HEK293 (cell line): Measurements from ENCODE around the gene RPS14.

ENCODE experiments used
- CTCF ChIA-PET: fragments of 350-600 bp; formaldehyde crosslinking; extraction: SDS; loops from one replicate; lab custom pipeline; 2021; ENCODE audit warnings: antibody characterized with exemption; lab: Yijun Ruan, JAX
- POLR2A ChIA-PET: fragments of 300-600 bp; formaldehyde crosslinking; extraction: SDS; loops from one replicate; lab custom pipeline; 2020; ENCODE audit warnings: antibody characterized with exemption, inconsistent platforms; lab: Yijun Ruan, JAX
- H3K27ac ChIP-seq: fragments of 200-500 bp; sonication (Bioruptor generic); 2 replicates; pipeline ENCODE4 v1.5.1; 2014; ENCODE audit warnings: low read depth, low read length, control low read depth, inconsistent platforms; ENCODE audit errors: extremely low read depth
- H3K36me3 ChIP-seq, 2 experiments: fragments of 200-500 bp in 1 of 2; sonication (Bioruptor generic) in 1 of 2; 1 replicate in 1 of 2; 2 replicates in 1 of 2; pipeline ENCODE4 v1.5.1; 2014 to 2017; ENCODE audit warnings: inconsistent platforms in 2 of 2, low read length in 2 of 2; ENCODE audit not compliant: control insufficient read depth in 2 of 2, insufficient read depth in 1 of 2
- H3K4me1 ChIP-seq: fragments of 200-500 bp; sonication (Bioruptor generic); 2 replicates; pipeline ENCODE4 v1.5.1; 2014; ENCODE audit warnings: mild to moderate bottlenecking, low read length, inconsistent platforms; ENCODE audit not compliant: control insufficient read depth, insufficient read depth
- H3K4me3 ChIP-seq: 2 replicates; pipeline ENCODE4 v1.5.1; 2011; ENCODE audit warnings: low read depth, mild to moderate bottlenecking, control low read depth, low read length, moderate library complexity
- H3K9me3 ChIP-seq: fragments of 200-500 bp; sonication (Bioruptor generic); 2 replicates; pipeline ENCODE4 v1.5.1; 2014; ENCODE audit warnings: low read depth, low read length, inconsistent platforms; ENCODE audit not compliant: control insufficient read depth, insufficient read depth
- PRDM10 ChIP-seq: fragments of 450-650 bp; formaldehyde crosslinking; IDR thresholded peaks from 2 replicates; pipeline ENCODE4 v1.5.1; 2016; ENCODE audit warnings: missing biosample characterization, missing genetic modification characterization
- SCRT2 ChIP-seq: fragments of 450-650 bp; formaldehyde crosslinking; IDR thresholded peaks from 2 replicates; pipeline ENCODE4 v1.5.1; 2016; ENCODE audit warnings: missing biosample characterization, missing genetic modification characterization
- SETDB1 ChIP-seq: IDR thresholded peaks from one replicate; pipeline ENCODE4 v1.6.1; 2017; ENCODE audit warnings: mild to moderate bottlenecking, low read length, moderate library complexity, mixed read lengths; ENCODE audit not compliant: insufficient read length
- ZBTB17 ChIP-seq: fragments of 450-650 bp; formaldehyde crosslinking; IDR thresholded peaks from 2 replicates; pipeline ENCODE4 v1.5.1; 2016; ENCODE audit warnings: missing biosample characterization, missing genetic modification characterization
- ZBTB44 ChIP-seq: fragments of 450-650 bp; IDR thresholded peaks from 2 replicates; pipeline ENCODE4 v1.5.1; 2018; ENCODE audit warnings: missing biosample characterization, mild to moderate bottlenecking, missing genetic modification characterization
- ZBTB8A ChIP-seq: fragments of 450-650 bp; formaldehyde crosslinking; IDR thresholded peaks from 2 replicates; pipeline ENCODE4 v1.5.1; 2016; ENCODE audit warnings: missing biosample characterization, missing genetic modification characterization
- ZNF2 ChIP-seq: fragments of 450-650 bp; formaldehyde crosslinking; IDR thresholded peaks from 2 replicates; pipeline ENCODE4 v1.5.1; 2016; ENCODE audit warnings: missing biosample characterization, missing genetic modification characterization
- ZNF335 ChIP-seq: fragments of 450-650 bp; formaldehyde crosslinking; conservative IDR thresholded peaks from 2 replicates; pipeline ENCODE4 v1.5.1; 2016; ENCODE audit warnings: missing biosample characterization, missing genetic modification characterization
- ZNF501 ChIP-seq: fragments of 450-650 bp; formaldehyde crosslinking; IDR thresholded peaks from 2 replicates; pipeline ENCODE4 v1.5.1; 2016; ENCODE audit warnings: missing biosample characterization, missing genetic modification characterization
- ZNF600 ChIP-seq: fragments of 450-650 bp; formaldehyde crosslinking; IDR thresholded peaks from 2 replicates; pipeline ENCODE4 v1.5.1; 2016; ENCODE audit warnings: missing biosample characterization, missing genetic modification characterization
- TF ChIP-seq, protein P1 (sequence below): fragments of 450-650 bp; formaldehyde crosslinking; IDR thresholded peaks from 2 replicates; pipeline ENCODE4 v1.5.1; 2016; ENCODE audit warnings: missing biosample characterization, missing genetic modification characterization, low read depth
- TF ChIP-seq, protein P2 (sequence below): fragments of 450-650 bp; formaldehyde crosslinking; IDR thresholded peaks from 2 replicates; pipeline ENCODE4 v1.5.1; 2016; ENCODE audit warnings: missing biosample characterization, missing genetic modification characterization

The RPS14 gene

GRCh38 chr5:150441813-150442698 lies 7.5 kb downstream of the RPS14 start:
- ChIA-PET CTCF (interaction anchor here (0.6 to 1.2 kb wide), 3 partner anchors 92 to 726 kb away, joined by 3 read pairs; no protein-coding TSS in a partner anchor), POLR2A (interaction anchor here (0.9 to 1.2 kb wide), 2 partner anchors 8 to 32 kb away, joined by 3 to 7 read pairs; partner anchors contain the start of gene RPS14)
- TF ChIP-seq SCRT2 (tag by site-specific recombination) (peak; percentile 69), PRDM10 (tag by site-specific recombination) (peak; percentile 86), ZNF2 (tag by site-specific recombination) (no peak), ZNF335 (peak; percentile 23; the same call in 1 of the 2 replicates), ZNF501 (tag by site-specific recombination) (0 out of 2 replicates have a peak, but pooled peaks have one; percentile 5), ZBTB8A (tag by site-specific recombination) (no peak), ZBTB17 (tag by site-specific recombination) (no peak; the same call in 1 of the 2 replicates), SETDB1 (no peak), ZNF600 (tag by site-specific recombination) (0 out of 2 replicates have a peak, but pooled peaks have one; percentile 63), ZBTB44 (tag by site-specific recombination) (peak; percentile 71; the same call in 1 of the 2 replicates)
- TF ChIP-seq, protein P1, sequence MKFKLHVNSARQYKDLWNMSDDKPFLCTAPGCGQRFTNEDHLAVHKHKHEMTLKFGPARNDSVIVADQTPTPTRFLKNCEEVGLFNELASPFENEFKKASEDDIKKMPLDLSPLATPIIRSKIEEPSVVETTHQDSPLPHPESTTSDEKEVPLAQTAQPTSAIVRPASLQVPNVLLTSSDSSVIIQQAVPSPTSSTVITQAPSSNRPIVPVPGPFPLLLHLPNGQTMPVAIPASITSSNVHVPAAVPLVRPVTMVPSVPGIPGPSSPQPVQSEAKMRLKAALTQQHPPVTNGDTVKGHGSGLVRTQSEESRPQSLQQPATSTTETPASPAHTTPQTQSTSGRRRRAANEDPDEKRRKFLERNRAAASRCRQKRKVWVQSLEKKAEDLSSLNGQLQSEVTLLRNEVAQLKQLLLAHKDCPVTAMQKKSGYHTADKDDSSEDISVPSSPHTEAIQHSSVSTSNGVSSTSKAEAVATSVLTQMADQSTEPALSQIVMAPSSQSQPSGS (tag by site-specific recombination), result 0 out of 2 replicates have a peak, but pooled peaks have one; percentile 14
- TF ChIP-seq, protein P2, sequence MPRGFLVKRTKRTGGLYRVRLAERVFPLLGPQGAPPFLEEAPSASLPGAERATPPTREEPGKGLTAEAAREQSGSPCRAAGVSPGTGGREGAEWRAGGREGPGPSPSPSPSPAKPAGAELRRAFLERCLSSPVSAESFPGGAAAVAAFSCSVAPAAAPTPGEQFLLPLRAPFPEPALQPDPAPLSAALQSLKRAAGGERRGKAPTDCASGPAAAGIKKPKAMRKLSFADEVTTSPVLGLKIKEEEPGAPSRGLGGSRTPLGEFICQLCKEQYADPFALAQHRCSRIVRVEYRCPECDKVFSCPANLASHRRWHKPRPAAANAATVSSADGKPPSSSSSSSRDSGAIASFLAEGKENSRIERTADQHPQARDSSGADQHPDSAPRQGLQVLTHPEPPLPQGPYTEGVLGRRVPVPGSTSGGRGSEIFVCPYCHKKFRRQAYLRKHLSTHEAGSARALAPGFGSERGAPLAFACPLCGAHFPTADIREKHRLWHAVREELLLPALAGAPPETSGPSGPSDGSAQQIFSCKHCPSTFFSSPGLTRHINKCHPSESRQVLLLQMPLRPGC (tag by site-specific recombination), result no peak
- H3K9me3 ChIP-seq, result no peaks in the 10 kb centered on the region
- 0 out of 2 replicates have a peak overlapping the region, but pooled peaks have one; percentile 25 for H3K27ac ChIP-seq
- peaks cover 18 to 40% of the 10 kb centered on the region in 2 experiments for H3K36me3 ChIP-seq
- H3K4me3 ChIP-seq, result no peak overlapping the region
- H3K4me1 ChIP-seq, result peaks cover 3% of the 10 kb centered on the region; the same call in 1 of the 2 replicates
